HFFc6 (cell line): ENCODE results near the gene GJA3. TPM values are rescaled to one million over a fixed set of nuclear protein-coding genes. Genes with fewer than 3 reads are reported as not detected.

Source experiments
- DNase-seq: peaks from one replicate; pipeline ENCODE4 v3.0.0-alpha.2; 2018
- H3K27ac Mint-ChIP-seq: 2 replicates; pipeline ENCODE4 v1.8.0; 2020; ENCODE audit warnings: mild to moderate bottlenecking, mixed read lengths
- H3K27me3 Mint-ChIP-seq: 2 replicates; pipeline ENCODE4 v1.8.0; 2021; ENCODE audit warnings: mild to moderate bottlenecking, moderate library complexity, mixed read lengths; ENCODE audit not compliant: insufficient read depth
- H3K36me3 Mint-ChIP-seq: 2 replicates; pipeline ENCODE4 v1.8.0; 2021; ENCODE audit warnings: low read depth, mixed read lengths
- H3K4me1 Mint-ChIP-seq: 2 replicates; pipeline ENCODE4 v1.8.0; 2020; ENCODE audit warnings: low read depth, mixed read lengths
- H3K4me3 Mint-ChIP-seq: 2 replicates; pipeline ENCODE4 v1.8.0; 2020; ENCODE audit warnings: mild to moderate bottlenecking, moderate library complexity, mixed read lengths
- H3K9me3 Mint-ChIP-seq: 2 replicates; pipeline ENCODE4 v1.8.0; 2020; ENCODE audit warnings: mild to moderate bottlenecking, mixed read lengths
- CTCF ChIP-seq: fragments of 200-600 bp; sonication (generic); IDR thresholded peaks from 2 replicates; pipeline ENCODE4 v1.5.0; 2021; ENCODE audit warnings: antibody characterized with exemption, mild to moderate bottlenecking
- total RNA-seq, 6 experiments: library from RNA; stranded (reverse); fragmentation: NEBNext Ultra II Directional; extraction: Animal tissue kit (Norgen Biotek cat#: 25700); gene quantifications; 2 replicates in 1 of 6; 3 replicates in 5 of 6; pipeline ENCODE4 v1.2.3, GENCODE V29; 2021

Gene GJA3
- total RNA-seq, 6 experiments from 2014 or later, result 0.09 to 0.14 (median 0.11) TPM

- Mint-ChIP-seq H3K27me3 (peaks cover 3% of the 10 kb centered on the region), H3K27ac (no peak overlapping the region), H3K9me3 (no peaks in the 10 kb centered on the region), H3K4me3 (peak overlapping the region; percentile 20; the same call in 1 of the 2 replicates), H3K36me3 (no peaks in the 10 kb centered on the region), H3K4me1 (peaks cover 21% of the 10 kb centered on the region)
- no peak for DNase-seq
- TF ChIP-seq CTCF, result peak; percentile 63
Measured at GRCh38 chr13:20128459-20128931, 32.4 kb downstream of the GJA3 start.

GRCh38 chr13:20127562-20128458 is 33.0 kb downstream of the GJA3 start:
- TF ChIP-seq CTCF, result peak; percentile 66
- H3K9me3 Mint-ChIP-seq, result no peaks in the 10 kb centered on the region
- peaks cover 21% of the 10 kb centered on the region for H3K4me1 Mint-ChIP-seq
- H3K36me3 Mint-ChIP-seq, result no peaks in the 10 kb centered on the region
- H3K27me3 Mint-ChIP-seq, result peaks cover 3% of the 10 kb centered on the region
- H3K27ac Mint-ChIP-seq, result no peak overlapping the region; the same call in 1 of the 2 replicates
- peak; percentile 4 for DNase-seq
- H3K4me3 Mint-ChIP-seq, result peak overlapping the region; percentile 53

GRCh38 chr13:20127262-20127561 is 33.6 kb downstream of the GJA3 start:
- Mint-ChIP-seq H3K36me3 (no peaks in the 10 kb centered on the region), H3K9me3 (no peaks in the 10 kb centered on the region), H3K4me3 (peak overlapping the region; percentile 53), H3K27ac (no peak overlapping the region), H3K4me1 (peaks cover 21% of the 10 kb centered on the region), H3K27me3 (peaks cover 3% of the 10 kb centered on the region)
- DNase-seq, result no peak
- TF ChIP-seq CTCF, result no peak

- Mint-ChIP-seq H3K9me3 (no peaks in the 10 kb centered on the region), H3K4me1 (peaks cover 21% of the 10 kb centered on the region), H3K27ac (no peak overlapping the region), H3K36me3 (no peaks in the 10 kb centered on the region), H3K27me3 (peaks cover 3% of the 10 kb centered on the region; the same call in 1 of the 2 replicates), H3K4me3 (no peak overlapping the region)
- DNase-seq, result no peak
- TF ChIP-seq CTCF, result no peak
Measured at GRCh38 chr13:20126541-20127261, 34.2 kb downstream of the GJA3 start.

- Mint-ChIP-seq H3K4me1 (peaks cover 26% of the 10 kb centered on the region), H3K27me3 (peaks cover 3% of the 10 kb centered on the region; the same call in 1 of the 2 replicates), H3K4me3 (no peak overlapping the region), H3K36me3 (no peaks in the 10 kb centered on the region), H3K9me3 (no peaks in the 10 kb centered on the region), H3K27ac (peak overlapping the region; percentile 67)
- no peak for DNase-seq
- no peak for TF ChIP-seq CTCF
Measured at GRCh38 chr13:20125783-20126165, 35.1 kb downstream of the GJA3 start.
